HEK293 (cell line): ENCODE data around the gene GAL3ST3.

Experiments
- CTCF ChIA-PET: fragments of 350-600 bp; formaldehyde crosslinking; extraction: SDS; loops from one replicate; lab custom pipeline; 2021; ENCODE audit warnings: antibody characterized with exemption; lab: Yijun Ruan, JAX
- POLR2A ChIA-PET: fragments of 300-600 bp; formaldehyde crosslinking; extraction: SDS; loops from one replicate; lab custom pipeline; 2020; ENCODE audit warnings: antibody characterized with exemption, inconsistent platforms; lab: Yijun Ruan, JAX
- H3K27ac ChIP-seq: fragments of 200-500 bp; sonication (Bioruptor generic); 2 replicates; pipeline ENCODE4 v1.5.1; 2014; ENCODE audit warnings: low read depth, low read length, control low read depth, inconsistent platforms; ENCODE audit errors: extremely low read depth
- H3K36me3 ChIP-seq, 2 experiments: fragments of 200-500 bp in 1 of 2; sonication (Bioruptor generic) in 1 of 2; 1 replicate in 1 of 2; 2 replicates in 1 of 2; pipeline ENCODE4 v1.5.1; 2014 to 2017; ENCODE audit warnings: inconsistent platforms in 2 of 2, low read length in 2 of 2; ENCODE audit not compliant: control insufficient read depth in 2 of 2, insufficient read depth in 1 of 2
- H3K4me1 ChIP-seq: fragments of 200-500 bp; sonication (Bioruptor generic); 2 replicates; pipeline ENCODE4 v1.5.1; 2014; ENCODE audit warnings: mild to moderate bottlenecking, low read length, inconsistent platforms; ENCODE audit not compliant: control insufficient read depth, insufficient read depth
- H3K4me3 ChIP-seq: 2 replicates; pipeline ENCODE4 v1.5.1; 2011; ENCODE audit warnings: low read depth, mild to moderate bottlenecking, control low read depth, low read length, moderate library complexity
- H3K9me3 ChIP-seq: fragments of 200-500 bp; sonication (Bioruptor generic); 2 replicates; pipeline ENCODE4 v1.5.1; 2014; ENCODE audit warnings: low read depth, low read length, inconsistent platforms; ENCODE audit not compliant: control insufficient read depth, insufficient read depth
- KLF9 ChIP-seq: fragments of 450-650 bp; formaldehyde crosslinking; IDR thresholded peaks from 2 replicates; pipeline ENCODE4 v1.5.1; 2016; ENCODE audit warnings: missing biosample characterization, missing genetic modification characterization, low read depth
- OVOL3 ChIP-seq: fragments of 450-650 bp; formaldehyde crosslinking; IDR thresholded peaks from 2 replicates; pipeline ENCODE4 v1.5.1; 2016; ENCODE audit warnings: missing biosample characterization, missing genetic modification characterization
- SCRT2 ChIP-seq: fragments of 450-650 bp; formaldehyde crosslinking; IDR thresholded peaks from 2 replicates; pipeline ENCODE4 v1.5.1; 2016; ENCODE audit warnings: missing biosample characterization, missing genetic modification characterization
- TCF7L2 ChIP-seq: IDR thresholded peaks from 2 replicates; pipeline ENCODE4 v1.6.1; 2011; ENCODE audit warnings: low read depth, mild to moderate bottlenecking, inconsistent platforms, low read length, moderate library complexity, borderline replicate concordance
- TRIM28 ChIP-seq: IDR thresholded peaks from 2 replicates; pipeline ENCODE4 v1.6.1; 2011; ENCODE audit warnings: low read length, control low read depth, borderline replicate concordance
- ZNF10 ChIP-seq: fragments of 450-650 bp; formaldehyde crosslinking; IDR thresholded peaks from 2 replicates; pipeline ENCODE4 v1.5.1; 2017; ENCODE audit warnings: missing biosample characterization, missing genetic modification characterization
- ZNF549 ChIP-seq: fragments of 450-650 bp; IDR thresholded peaks from 2 replicates; pipeline ENCODE4 v1.5.1; 2018; ENCODE audit warnings: missing biosample characterization, missing genetic modification characterization, mild to moderate bottlenecking, inconsistent platforms, moderate library complexity
- ZNF658 ChIP-seq: fragments of 450-650 bp; formaldehyde crosslinking; IDR thresholded peaks from 2 replicates; pipeline ENCODE4; 2016; ENCODE audit warnings: missing biosample characterization, missing genetic modification characterization
- ZNF664 ChIP-seq: fragments of 450-650 bp; formaldehyde crosslinking; IDR thresholded peaks from 2 replicates; pipeline ENCODE4 v1.5.1; 2016; ENCODE audit warnings: missing biosample characterization, missing genetic modification characterization
- ZNF677 ChIP-seq: fragments of 450-650 bp; IDR thresholded peaks from 2 replicates; pipeline ENCODE4 v1.5.0; 2018; ENCODE audit warnings: missing biosample characterization, mild to moderate bottlenecking, missing genetic modification characterization, moderate library complexity
- TF ChIP-seq, protein P1 (sequence below): fragments of 450-650 bp; formaldehyde crosslinking; IDR thresholded peaks from 2 replicates; pipeline ENCODE4 v1.5.1; 2016; ENCODE audit warnings: missing biosample characterization, missing genetic modification characterization
- TF ChIP-seq, protein P2 (sequence below): fragments of 450-650 bp; formaldehyde crosslinking; IDR thresholded peaks from 2 replicates; pipeline ENCODE4 v1.5.1; 2017; ENCODE audit warnings: missing biosample characterization, missing genetic modification characterization
- TF ChIP-seq, protein P3 (sequence below): fragments of 450-650 bp; formaldehyde crosslinking; IDR thresholded peaks from 2 replicates; pipeline ENCODE4 v1.5.1; 2017; ENCODE audit warnings: missing biosample characterization, missing genetic modification characterization
- TF ChIP-seq, protein P4 (sequence below): fragments of 450-650 bp; formaldehyde crosslinking; IDR thresholded peaks from 2 replicates; pipeline ENCODE4 v1.5.1; 2016; ENCODE audit warnings: missing biosample characterization, missing genetic modification characterization
- TF ChIP-seq, protein P5 (sequence below): fragments of 450-650 bp; formaldehyde crosslinking; IDR thresholded peaks from 2 replicates; pipeline ENCODE4 v1.5.1; 2016; ENCODE audit warnings: missing biosample characterization, missing genetic modification characterization
- TF ChIP-seq, protein P6 (sequence below): fragments of 450-650 bp; formaldehyde crosslinking; IDR thresholded peaks from 2 replicates; pipeline ENCODE4 v1.5.1; 2017; ENCODE audit warnings: missing biosample characterization, missing genetic modification characterization

Gene GAL3ST3

DNA sequence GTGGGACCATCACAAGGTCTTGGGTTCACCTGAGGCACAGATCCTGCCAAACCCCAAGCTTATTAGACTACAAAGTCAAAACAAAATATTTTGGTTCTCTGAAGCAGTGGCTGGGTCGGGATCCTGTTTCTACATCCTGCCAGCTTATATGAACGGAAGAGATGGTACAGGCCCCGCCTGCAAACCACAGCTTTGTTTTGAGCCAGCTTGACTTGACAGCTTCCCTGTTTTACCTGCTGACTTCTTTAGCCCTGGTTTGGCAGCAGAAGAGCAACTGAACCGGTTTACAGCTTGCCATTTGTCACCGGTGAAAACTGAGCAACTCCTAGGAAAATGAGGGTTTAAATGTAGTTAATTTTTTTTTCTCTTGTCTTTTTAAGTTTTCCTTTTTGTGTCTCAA lies 32.5 kb upstream of the GAL3ST3 start (continued):
- TF ChIP-seq, protein P1, sequence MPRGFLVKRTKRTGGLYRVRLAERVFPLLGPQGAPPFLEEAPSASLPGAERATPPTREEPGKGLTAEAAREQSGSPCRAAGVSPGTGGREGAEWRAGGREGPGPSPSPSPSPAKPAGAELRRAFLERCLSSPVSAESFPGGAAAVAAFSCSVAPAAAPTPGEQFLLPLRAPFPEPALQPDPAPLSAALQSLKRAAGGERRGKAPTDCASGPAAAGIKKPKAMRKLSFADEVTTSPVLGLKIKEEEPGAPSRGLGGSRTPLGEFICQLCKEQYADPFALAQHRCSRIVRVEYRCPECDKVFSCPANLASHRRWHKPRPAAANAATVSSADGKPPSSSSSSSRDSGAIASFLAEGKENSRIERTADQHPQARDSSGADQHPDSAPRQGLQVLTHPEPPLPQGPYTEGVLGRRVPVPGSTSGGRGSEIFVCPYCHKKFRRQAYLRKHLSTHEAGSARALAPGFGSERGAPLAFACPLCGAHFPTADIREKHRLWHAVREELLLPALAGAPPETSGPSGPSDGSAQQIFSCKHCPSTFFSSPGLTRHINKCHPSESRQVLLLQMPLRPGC (tag by site-specific recombination): no peak
- TF ChIP-seq, protein P2, sequence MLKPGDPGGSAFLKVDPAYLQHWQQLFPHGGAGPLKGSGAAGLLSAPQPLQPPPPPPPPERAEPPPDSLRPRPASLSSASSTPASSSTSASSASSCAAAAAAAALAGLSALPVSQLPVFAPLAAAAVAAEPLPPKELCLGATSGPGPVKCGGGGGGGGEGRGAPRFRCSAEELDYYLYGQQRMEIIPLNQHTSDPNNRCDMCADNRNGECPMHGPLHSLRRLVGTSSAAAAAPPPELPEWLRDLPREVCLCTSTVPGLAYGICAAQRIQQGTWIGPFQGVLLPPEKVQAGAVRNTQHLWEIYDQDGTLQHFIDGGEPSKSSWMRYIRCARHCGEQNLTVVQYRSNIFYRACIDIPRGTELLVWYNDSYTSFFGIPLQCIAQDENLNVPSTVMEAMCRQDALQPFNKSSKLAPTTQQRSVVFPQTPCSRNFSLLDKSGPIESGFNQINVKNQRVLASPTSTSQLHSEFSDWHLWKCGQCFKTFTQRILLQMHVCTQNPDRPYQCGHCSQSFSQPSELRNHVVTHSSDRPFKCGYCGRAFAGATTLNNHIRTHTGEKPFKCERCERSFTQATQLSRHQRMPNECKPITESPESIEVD (tag by site-specific recombination): peak; percentile 58; the same call in 1 of the 2 replicates
- TF ChIP-seq ZNF677 (tag by site-specific recombination) (no peak), ZNF664 (tag by site-specific recombination) (no peak), ZNF658 (tag by site-specific recombination) (no peak), OVOL3 (tag by site-specific recombination) (no peak), SCRT2 (tag by site-specific recombination) (no peak), TCF7L2 (no peak)
- TF ChIP-seq, all 188 proteins: peak for 3

DNA sequence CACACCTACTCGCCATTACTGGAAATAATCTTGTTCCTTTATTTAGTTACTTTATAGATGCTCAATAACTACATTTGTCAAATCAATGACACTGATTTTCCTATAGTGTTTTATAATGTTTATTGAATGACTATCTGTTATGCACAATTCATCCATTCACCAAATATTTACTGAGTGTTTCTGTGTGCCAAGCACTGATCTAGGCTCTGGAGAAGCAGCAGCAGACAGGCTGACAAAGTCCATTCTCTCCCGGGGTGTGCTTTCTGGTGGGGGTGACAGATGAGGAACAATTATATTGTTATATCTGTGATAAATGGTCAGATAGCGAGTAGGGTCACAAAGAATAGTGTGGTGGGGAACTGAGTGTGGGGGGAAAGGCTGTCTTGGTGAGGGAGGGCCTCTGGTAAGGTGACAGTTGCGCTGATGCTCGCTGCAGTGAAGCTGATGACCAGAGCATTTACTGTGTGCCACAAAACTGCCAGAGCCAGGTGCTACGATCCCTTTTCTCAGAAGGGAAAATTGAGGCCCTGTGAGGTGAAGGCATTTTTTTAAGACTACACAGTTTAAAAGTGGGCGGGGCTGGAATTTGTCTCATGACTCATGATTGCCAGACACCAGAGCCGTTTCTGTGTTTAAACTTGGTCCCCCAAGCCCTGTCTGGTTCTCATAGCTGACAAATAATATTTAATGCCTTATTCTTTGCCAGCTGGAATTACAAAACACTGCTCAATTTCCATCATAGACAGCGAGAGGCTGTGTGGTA lies 31.3 kb upstream of the GAL3ST3 start:
- Histone ChIP-seq H3K9me3 (no peaks in the 10 kb centered on the region), H3K4me1 (peaks cover 17% of the 10 kb centered on the region), H3K4me3 (no peak overlapping the region), H3K27ac (no peak overlapping the region), H3K36me3 (peaks cover 0 to 6% of the 10 kb centered on the region in 2 experiments; a peak in 2 of 3 replicates)
- POLR2A ChIA-PET: interaction anchor here (0.5 to 1.8 kb wide), 2 partner anchors 28 to 142 kb away, joined by 3 to 6 read pairs; partner anchors contain the start of gene SF3B2
- CTCF ChIA-PET: interaction anchor here (0.7 to 3.6 kb wide), 3 partner anchors 12 to 836 kb away, joined by 4 to 22 read pairs (median 4); partner anchors contain the start of gene SF3B2
- TF ChIP-seq, protein P3, sequence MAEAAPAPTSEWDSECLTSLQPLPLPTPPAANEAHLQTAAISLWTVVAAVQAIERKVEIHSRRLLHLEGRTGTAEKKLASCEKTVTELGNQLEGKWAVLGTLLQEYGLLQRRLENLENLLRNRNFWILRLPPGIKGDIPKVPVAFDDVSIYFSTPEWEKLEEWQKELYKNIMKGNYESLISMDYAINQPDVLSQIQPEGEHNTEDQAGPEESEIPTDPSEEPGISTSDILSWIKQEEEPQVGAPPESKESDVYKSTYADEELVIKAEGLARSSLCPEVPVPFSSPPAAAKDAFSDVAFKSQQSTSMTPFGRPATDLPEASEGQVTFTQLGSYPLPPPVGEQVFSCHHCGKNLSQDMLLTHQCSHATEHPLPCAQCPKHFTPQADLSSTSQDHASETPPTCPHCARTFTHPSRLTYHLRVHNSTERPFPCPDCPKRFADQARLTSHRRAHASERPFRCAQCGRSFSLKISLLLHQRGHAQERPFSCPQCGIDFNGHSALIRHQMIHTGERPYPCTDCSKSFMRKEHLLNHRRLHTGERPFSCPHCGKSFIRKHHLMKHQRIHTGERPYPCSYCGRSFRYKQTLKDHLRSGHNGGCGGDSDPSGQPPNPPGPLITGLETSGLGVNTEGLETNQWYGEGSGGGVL (tag by site-specific recombination): no peak
- TF ChIP-seq, protein P4, sequence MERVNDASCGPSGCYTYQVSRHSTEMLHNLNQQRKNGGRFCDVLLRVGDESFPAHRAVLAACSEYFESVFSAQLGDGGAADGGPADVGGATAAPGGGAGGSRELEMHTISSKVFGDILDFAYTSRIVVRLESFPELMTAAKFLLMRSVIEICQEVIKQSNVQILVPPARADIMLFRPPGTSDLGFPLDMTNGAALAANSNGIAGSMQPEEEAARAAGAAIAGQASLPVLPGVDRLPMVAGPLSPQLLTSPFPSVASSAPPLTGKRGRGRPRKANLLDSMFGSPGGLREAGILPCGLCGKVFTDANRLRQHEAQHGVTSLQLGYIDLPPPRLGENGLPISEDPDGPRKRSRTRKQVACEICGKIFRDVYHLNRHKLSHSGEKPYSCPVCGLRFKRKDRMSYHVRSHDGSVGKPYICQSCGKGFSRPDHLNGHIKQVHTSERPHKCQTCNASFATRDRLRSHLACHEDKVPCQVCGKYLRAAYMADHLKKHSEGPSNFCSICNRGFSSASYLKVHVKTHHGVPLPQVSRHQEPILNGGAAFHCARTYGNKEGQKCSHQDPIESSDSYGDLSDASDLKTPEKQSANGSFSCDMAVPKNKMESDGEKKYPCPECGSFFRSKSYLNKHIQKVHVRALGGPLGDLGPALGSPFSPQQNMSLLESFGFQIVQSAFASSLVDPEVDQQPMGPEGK: no peak
- TF ChIP-seq KLF9 (peak; percentile 39; the same call in 1 of the 2 replicates), ZNF10 (tag by site-specific recombination) (0 out of 2 replicates have a peak, but pooled peaks have one; percentile 26), TRIM28 (no peak), ZNF549 (tag by site-specific recombination) (no peak)
- TF ChIP-seq, protein P5, sequence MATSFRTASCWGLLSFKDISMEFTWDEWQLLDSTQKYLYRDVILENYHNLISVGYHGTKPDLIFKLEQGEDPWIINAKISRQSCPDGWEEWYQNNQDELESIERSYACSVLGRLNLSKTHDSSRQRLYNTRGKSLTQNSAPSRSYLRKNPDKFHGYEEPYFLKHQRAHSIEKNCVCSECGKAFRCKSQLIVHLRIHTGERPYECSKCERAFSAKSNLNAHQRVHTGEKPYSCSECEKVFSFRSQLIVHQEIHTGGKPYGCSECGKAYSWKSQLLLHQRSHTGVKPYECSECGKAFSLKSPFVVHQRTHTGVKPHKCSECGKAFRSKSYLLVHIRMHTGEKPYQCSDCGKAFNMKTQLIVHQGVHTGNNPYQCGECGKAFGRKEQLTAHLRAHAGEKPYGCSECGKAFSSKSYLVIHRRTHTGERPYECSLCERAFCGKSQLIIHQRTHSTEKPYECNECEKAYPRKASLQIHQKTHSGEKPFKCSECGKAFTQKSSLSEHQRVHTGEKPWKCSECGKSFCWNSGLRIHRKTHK (tag by site-specific recombination): no peak
- TF ChIP-seq, protein P6, sequence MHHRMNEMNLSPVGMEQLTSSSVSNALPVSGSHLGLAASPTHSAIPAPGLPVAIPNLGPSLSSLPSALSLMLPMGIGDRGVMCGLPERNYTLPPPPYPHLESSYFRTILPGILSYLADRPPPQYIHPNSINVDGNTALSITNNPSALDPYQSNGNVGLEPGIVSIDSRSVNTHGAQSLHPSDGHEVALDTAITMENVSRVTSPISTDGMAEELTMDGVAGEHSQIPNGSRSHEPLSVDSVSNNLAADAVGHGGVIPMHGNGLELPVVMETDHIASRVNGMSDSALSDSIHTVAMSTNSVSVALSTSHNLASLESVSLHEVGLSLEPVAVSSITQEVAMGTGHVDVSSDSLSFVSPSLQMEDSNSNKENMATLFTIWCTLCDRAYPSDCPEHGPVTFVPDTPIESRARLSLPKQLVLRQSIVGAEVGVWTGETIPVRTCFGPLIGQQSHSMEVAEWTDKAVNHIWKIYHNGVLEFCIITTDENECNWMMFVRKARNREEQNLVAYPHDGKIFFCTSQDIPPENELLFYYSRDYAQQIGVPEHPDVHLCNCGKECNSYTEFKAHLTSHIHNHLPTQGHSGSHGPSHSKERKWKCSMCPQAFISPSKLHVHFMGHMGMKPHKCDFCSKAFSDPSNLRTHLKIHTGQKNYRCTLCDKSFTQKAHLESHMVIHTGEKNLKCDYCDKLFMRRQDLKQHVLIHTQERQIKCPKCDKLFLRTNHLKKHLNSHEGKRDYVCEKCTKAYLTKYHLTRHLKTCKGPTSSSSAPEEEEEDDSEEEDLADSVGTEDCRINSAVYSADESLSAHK (tag by site-specific recombination): peak; percentile 48; the same call in 1 of the 2 replicates
